ENCODE data around the gene ACAN.

ACAN gene

DNA sequence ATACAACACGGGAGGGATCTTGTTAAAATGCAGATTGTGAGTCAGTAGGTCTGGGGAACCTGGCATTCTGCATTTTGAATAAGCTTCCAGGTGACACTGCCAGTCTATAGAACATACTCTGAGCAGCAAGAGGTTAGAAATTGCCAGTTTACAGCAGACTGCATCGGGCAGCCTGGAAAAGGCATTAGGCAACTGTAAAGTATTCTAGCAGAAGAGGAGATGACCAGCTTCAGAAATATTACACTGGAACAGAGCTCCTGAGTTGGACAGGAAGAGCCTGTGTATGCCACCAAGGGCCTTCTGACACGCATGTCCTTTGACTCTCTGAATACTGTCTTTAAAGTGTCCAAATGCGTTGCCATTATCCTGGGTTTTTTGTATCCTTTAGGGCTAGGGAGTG, 2.5 kb upstream of the ACAN start:
- DNase-seq (ENCODE audit: extremely low read depth in 1 of 2, low read depth in 1 of 2), result no peak

DNA sequence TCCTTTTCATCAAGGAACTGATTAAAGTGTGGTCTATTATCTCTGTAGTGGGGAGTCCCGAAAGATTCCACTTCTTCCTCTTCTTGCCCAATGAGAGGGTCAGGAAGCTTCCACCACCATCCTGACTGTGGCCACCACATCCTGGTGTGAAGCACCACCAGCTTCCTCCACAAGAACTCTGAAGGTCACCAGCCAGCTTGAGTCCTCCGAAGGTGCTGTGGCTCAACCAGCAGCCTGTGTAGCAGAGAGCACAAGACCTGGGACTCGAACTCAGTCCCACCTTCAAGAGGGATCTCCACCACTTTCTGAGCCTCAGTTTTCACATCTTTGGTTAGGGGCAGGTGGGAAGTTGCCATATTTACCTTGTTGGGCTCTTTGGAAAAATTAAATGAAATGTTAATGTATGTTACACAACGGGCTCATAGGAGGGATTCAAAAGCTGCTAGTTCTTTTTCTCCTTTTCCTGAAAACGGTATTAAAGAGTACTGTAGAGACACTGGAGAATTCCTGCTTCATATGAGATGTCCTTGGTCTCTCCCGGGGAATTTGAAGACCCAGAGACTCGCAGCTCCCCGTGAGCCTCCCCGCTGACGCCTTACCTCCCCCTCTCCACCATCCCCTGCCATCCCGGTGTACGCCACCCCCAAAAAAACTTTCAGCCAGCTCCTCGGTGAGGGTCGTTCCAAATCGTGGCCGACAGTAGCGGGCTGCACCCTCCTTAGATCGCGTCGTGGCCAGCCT, 816 bp upstream of the ACAN start:
- DNase-seq (ENCODE audit: extremely low read depth in 1 of 2, low read depth in 1 of 2), result no peak

DNA sequence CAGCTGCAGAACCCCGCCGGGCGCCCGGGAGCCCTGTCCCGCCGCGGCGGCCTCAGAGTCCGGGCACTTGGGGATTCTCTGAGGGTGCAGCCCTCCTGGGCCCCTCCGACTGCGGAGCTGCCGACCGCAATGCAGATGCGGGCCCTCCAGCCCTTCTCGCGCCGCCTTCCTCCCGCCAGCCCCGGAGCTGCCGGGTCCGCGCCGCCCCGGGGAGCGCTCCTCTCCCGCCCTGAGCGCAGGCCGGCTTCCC, 320 bp upstream of the ACAN start:
- no peak for DNase-seq (ENCODE audit: extremely low read depth in 1 of 2, low read depth in 1 of 2)

DNA sequence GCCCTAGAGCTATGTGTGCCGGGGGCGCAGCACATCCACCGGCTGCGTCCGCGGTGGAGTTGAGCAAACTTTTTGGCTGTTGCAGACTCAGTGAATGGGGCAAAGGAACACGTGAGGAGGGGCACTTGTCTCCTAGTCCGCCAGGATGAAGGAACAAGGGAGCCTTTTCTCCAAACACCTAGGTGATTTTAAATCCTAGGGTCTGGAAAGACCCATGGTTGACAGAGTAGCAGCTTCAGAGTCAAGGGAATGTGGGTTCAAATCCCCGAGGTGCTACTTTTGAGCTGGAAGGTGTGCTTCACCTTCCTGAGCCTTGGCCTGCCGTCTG, 648 bp downstream of the ACAN start:
- DNase-seq (ENCODE audit: extremely low read depth in 1 of 2, low read depth in 1 of 2), result no peak

DNA sequence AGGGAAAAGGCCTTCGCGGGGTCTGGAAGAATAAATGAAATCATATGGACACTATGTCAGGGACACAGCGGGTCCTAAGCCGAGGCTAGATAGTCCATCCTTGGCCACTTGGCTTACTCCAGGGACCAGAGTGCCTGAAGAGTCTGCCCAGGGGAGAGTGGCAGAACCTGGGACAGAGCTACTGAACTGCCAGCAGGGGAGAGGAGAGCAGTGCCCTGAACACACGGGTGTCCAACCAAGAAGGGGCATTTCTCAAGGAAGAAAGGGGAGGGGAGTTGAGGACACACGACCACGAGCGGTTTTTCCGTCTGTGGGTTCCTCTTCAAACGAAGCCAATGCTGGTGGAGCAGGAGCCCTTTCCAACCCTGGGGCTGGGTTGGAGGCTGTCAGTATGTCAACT, 1.0 kb downstream of the ACAN start:
- no peak for DNase-seq (ENCODE audit: extremely low read depth in 1 of 2, low read depth in 1 of 2)

DNA sequence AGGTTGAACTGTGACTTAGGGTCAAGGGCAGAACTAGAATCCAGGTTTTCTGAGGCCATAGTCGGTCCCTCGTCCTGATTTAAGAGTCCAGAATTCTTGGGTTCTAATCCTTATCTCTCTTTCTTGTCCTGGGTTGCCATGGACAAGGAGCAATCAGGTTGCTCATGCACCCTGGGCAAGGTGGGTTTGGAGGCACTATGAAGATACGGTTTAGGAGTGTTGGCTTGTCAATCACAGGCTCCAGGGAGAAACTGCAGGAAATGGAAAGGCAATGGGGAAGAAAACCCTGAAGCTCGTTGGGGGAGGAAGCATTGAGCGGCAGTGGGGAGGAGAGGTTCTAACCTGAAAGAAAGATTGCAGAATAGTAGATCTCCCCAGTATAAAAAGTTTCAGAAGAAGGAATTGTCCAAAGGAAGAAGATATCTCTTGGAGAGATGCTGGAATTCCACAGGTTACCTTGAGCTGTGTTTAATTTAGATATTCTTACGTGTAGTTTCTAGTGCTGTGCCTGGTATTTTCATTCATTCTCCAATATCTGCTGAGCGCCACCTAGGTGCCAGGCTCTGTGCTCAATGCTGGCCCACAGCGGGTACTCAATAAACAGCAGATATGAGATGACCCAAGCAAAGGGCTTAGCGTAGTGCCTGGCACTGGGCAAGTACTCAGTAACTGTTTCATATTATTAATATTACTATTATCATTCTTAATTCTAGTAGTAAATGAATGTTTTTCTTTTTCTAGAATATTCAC, 2.0 kb downstream of the ACAN start:
- DNase-seq (ENCODE audit: extremely low read depth in 1 of 2, low read depth in 1 of 2), result no peak

DNA sequence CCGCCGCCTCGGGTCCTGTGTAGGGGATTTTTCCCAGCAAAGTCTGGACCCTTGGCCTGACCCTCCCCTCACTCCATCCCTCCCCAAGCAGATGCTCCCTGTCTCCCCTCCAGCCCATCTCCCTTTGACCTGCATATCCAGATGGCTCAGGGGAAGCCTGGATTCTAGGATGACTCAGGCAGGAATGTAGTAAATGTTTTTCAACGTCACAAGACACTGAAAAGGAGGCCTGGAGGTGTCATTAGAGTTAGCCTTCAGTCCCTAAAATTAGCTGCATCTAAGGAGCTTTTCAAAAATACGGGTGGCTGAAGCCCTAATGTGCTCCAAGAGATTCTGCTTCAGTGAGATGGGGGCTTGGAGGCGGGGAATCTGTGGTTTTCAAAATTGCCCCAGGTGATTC, 7.2 kb downstream of the ACAN start:
- no peak for DNase-seq (ENCODE audit: extremely low read depth in 1 of 2, low read depth in 1 of 2)

DNA sequence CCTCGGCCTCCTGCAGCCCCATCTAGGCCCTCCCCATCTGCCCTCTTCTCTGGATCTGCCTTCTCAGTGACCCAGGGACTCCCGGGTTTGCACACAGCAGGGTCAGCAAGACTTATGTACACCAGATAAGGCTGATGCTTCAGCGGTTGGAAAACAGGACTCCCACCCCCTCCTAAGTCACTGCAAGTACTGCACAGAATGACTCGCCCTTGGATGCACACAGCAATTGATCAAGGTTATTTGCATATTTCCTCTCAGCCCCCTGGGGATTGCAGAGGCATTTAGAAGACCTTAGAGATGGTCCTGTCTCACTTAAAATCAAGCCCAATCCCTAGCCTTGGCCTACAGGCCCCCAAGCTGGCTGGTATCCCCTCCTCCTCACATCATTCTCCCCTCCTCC, 8.9 kb downstream of the ACAN start:
- DNase-seq (ENCODE audit: extremely low read depth in 1 of 2, low read depth in 1 of 2), result no peak

DNA sequence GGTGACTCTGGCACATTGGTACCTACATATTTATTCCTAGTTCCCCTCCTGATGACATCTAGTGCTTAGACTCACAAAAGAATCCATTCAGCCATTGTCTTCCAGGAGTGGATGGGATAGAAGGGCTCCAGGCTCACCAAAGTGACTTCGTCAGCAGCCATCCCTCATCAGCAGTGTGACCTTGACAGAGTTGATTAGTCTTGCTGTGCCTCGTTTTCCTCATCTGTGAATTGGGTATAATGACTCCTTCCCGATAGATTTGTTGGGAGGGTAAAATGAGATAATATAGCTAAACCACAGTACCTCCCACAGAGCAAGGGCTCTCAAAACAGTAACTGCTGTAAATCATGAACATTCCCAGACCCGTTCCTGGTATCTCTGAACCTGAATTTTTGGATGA, 10.7 kb downstream of the ACAN start:
- DNase-seq (ENCODE audit: extremely low read depth in 1 of 2, low read depth in 1 of 2), result no peak

DNA sequence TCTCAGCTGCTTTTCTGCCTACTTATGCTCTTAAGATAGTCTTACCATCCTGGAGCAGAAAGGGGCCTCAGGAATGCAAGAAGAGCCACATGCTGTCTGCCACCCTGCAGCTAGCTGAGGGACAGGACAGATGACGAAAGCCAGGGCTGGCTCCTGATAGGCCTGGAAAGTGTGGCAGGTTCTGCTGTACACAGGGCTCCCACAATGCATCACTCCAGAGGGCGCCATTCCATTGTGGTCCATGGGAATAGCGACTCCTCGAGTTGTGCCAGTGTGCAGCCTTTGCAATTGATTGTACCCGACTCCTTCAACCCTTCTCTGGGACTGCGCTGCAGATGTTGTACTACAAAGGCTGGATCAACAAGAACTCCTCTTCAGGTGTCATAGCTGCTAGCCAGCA, 11.2 kb downstream of the ACAN start:
- no peak for DNase-seq (ENCODE audit: extremely low read depth in 1 of 2, low read depth in 1 of 2)

DNA sequence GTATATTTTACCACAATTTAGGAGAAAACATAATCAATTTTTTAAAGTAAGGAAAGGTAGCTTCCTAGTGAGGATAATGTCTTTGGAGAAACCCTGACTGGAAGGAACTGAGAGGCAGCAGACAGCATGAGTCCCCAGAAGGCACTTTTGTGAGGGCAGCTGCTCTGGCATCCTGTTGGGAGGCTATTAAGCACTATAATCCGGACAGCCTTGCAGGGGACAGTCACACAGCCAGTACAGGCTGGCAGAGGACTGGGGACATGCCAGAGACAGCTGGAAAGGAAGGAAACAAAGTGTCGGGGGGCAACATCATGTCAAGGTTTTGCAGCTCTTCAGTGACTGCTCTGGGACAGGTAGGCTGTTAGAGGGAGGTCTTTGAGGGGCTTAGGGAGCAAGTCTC, 15.7 kb downstream of the ACAN start:
- DNase-seq (ENCODE audit: extremely low read depth in 1 of 2, low read depth in 1 of 2), result no peak

DNA sequence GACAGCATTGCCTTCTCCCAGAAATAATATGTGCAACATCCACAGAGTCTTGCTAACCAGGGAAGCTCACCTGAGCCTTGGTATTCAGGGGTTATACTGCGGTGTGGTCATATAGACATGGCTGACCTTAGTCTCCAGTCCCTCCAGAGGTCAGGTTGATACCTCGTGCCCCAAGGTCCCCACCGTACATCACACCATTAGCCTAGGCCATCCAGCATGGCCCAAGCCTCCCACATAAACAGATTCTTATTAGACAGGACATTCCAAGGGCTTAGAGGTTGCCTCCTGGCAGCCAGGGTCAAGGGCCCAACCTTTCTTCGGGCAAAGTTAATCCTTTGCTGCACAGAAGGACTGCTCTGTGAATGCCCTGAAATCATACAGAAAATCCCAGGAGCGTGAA, 18.8 kb downstream of the ACAN start:
- no peak for DNase-seq (ENCODE audit: extremely low read depth in 1 of 2, low read depth in 1 of 2)

DNA sequence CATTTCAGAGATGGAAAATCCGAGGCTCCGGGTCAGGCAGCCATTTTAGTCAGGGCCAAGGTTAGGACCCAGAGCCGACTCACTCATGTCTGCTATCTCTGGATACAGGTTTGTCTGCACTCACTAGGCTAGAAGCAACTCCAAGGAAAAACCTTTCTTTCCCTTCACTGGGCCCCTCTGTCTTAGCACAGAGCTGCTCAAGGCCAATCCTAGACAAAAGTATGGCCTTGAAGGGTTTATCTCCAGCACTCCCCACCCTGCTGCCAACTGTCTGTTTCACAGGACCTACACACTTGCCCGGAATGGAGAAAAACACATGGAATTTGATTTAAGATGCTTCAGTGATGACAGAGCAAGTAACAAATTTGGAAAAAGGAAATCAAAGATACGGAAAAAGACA, 25.6 kb downstream of the ACAN start:
- DNase-seq (ENCODE audit: extremely low read depth in 1 of 2, low read depth in 1 of 2), result no peak

DNA sequence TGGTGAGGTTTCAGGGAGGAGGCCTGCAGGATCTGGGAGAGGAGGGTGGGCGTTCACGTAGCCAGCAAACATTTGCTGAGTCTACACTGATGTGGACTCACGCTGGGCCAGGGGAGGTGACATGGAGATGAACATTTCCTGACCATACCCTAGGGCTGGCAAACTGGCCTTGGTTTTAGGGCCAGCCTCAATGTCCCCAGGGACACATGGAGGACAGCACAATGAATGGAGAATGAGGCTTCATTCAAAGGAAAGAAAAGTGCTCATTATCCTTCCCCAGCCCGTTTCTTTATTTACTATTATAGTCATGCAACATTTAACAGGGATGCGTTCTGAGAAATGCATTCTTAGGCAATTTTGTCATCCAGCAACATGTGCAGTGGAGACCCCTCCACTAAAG, 26.8 kb downstream of the ACAN start:
- no peak for DNase-seq (ENCODE audit: extremely low read depth in 1 of 2, low read depth in 1 of 2)

DNA sequence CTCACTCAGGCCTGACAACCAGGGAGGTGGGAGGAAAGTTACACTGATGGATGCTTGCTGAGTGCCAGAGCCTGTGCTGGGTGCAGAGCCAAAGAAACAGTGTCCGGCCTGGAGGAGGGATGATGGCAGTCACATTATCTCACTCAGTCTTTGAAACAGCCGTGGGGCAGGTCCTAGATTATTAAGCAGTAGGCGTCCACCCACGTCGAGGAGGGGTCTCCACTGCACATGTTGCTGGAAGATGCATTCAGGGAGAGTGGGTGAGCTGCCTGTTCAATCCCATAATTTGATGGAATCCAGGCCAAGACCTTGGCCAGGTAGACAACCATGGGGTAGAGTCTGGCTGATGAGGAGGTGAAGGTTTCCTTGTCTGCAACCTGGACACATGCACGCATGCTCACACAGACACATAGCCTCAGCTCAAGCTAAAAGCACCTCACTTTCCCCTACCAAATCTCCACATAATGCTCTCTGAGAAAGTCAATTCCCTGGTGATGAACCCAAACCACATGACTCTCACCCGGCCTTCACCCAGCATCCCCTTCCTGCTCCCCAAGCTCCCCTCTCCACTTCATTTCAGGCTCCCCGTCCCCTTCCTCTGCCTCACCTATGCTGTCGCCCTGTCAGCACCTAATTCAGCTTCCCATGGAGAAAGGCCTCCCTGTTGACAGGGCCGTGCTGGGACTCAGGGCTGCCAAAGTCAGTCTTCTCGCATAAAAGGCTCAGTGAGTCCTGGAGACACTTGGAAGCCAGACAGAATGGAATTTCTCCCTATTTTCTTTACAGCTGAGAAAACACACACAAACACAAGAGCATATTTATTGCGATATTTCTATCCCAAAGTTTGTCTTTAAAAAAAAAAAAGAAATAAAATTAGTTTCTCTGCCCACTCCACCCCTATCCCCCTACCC, 29.8 kb downstream of the ACAN start:
- no peak for DNase-seq (ENCODE audit: extremely low read depth in 1 of 2, low read depth in 1 of 2)

DNA sequence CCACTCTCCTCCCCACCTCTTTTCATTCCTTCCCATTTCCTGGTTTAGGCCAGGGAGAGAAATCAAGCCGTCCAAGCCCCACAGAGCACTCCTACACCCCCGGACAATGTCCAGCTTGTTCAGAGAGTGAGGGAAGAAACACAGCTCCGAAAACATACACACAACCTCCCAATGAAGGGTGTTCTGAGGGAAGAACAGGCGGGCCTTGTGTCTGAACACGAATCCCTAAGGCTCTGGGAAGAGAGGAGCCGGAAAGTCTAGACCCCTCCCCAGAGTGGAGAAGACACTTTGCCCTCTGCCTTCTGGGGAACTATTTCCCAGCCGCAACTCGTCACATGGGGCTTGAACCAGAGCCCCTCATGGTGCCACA, 30.5 kb downstream of the ACAN start:
- no peak for DNase-seq (ENCODE audit: extremely low read depth in 1 of 2, low read depth in 1 of 2)

DNA sequence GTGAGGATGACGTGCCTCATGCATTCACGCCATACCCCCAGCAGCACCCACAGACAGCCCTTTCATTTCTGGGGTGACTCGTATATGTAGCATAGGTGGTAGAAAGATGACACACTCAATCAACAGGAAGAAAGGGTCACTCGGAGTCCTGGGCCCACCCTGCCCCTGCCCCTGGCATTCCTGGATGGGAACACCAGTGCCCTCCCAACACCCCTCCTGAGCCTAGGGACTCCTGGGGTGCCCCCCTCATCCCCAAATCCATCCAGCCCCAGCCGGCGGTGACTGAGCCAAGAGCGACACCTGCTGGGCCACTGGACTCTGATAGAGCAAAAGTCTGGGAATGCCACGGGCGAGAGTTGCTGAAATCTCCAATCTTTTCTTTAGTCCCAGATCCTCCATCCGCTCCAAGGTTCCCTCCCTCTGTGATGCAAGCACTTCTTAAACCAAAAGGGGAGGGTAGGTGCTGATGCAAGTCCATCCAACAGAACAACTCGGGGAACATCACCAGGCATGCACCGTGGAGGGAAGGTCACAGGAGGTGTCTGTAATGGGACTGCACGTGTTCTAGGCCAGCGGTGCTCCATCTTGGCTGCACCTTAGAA, 31.1 kb downstream of the ACAN start:
- DNase-seq (ENCODE audit: extremely low read depth in 1 of 2, low read depth in 1 of 2), result no peak

DNA sequence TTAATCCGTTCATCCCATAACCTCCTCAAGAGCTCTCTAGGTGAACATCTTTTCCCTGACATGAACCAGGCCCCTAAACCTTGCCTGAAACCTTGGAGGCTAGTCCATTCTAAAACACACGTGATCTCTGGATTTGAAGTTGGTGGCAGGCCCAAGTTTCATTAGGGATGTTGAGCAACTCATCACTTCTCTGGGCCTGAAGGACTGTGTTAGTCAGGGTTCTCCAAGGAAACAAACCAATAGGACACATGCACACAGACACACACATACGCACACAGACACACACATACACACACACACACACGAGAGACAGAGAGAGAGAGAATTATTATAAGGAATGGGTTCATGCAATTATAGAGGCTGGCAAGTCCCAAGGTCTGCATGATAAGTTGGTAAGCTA, 31.9 kb downstream of the ACAN start:
- DNase-seq (ENCODE audit: extremely low read depth in 1 of 2, low read depth in 1 of 2), result no peak

DNA sequence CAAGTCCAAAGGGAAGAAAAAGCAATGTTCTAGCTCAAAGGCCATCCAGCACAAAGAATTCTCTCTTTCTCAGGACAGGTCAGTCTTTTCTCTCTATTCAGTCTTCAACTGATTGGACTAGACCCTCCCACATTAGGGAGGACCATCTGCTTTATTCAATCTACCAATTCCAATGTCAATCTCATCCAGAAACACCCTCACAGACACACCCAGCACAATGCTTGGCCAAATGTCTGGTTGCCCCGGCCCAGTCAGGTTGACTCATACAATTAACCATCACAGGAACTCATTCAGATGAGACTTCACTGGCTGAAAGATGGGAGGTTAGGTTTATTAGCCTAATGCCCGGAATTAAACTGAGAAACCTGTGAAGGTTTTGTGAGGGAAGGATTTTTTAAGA, 32.4 kb downstream of the ACAN start:
- no peak for DNase-seq (ENCODE audit: extremely low read depth in 1 of 2, low read depth in 1 of 2)

DNA sequence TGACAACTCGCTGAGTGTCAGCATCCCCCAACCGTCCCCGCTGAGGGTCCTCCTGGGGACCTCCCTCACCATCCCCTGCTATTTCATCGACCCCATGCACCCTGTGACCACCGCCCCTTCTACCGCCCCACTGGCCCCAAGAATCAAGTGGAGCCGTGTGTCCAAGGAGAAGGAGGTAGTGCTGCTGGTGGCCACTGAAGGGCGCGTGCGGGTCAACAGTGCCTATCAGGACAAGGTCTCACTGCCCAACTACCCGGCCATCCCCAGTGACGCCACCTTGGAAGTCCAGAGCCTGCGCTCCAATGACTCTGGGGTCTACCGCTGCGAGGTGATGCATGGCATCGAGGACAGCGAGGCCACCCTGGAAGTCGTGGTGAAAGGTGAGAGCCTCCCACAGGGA, 35.4 kb downstream of the ACAN start:
- no peak for DNase-seq (ENCODE audit: extremely low read depth in 1 of 2, low read depth in 1 of 2)

DNA sequence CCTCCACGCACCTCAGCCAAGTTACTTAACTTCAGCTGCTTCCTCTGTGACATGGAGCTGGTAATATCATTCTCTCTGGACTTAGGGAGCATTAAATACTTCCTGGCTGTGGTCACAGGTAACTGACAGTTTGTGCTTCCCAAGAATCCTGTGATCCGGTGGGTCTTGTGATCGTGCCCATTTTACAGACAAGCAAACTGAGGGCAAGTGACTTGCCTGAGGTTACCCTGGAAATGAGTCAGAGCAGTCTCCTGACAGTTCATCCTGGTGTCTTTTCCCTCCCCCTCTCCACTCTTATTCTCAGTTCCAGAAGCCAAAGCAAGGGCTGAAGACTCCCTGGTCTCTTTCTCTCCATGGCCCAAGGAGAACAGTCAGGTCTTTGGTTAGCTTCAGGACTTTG, 35.9 kb downstream of the ACAN start:
- no peak for DNase-seq (ENCODE audit: extremely low read depth in 1 of 2, low read depth in 1 of 2)

DNA sequence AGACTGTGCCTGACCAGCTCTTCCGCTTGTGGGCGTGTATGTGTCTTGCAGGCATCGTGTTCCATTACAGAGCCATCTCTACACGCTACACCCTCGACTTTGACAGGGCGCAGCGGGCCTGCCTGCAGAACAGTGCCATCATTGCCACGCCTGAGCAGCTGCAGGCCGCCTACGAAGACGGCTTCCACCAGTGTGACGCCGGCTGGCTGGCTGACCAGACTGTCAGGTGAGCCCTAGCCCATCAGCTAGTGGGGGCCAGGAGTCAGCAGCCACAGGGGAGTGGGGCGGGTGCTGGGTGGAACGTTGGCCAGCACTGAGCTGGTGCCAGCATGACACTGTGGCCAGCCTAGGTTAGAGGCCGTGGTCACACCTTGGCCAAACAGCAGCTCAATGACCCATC, 36.7 kb downstream of the ACAN start:
- no peak for DNase-seq (ENCODE audit: extremely low read depth in 1 of 2, low read depth in 1 of 2)

Measured in stimulated activated CD8-positive, alpha-beta memory T cell treated with anti-CD3 and anti-CD28 coated beads, Interleukin-7, amount 100 ng/mL, for 48 hours (primary cell).